Stomach (tissue), 9 donors: ENCODE results near the gene DNAJA3. TPM values are rescaled to one million over a fixed set of nuclear protein-coding genes. Genes with fewer than 3 reads are reported as not detected.
A peak's percentile ranks its signal among the peaks of the same experiment; 100 is the strongest.

Source experiments
- DNase-seq, 2 donors: peaks; one replicate each; pipeline versions ENCODE4 v3.0.0 to v3.0.0-alpha.2; 2013 to 2019
- H3K27ac ChIP-seq, 5 donors: fragments of 200-600 bp in 4 of 5; sonication (generic) in 4 of 5; one replicate each; pipeline ENCODE4 v1.5.1; 2013 to 2019; ENCODE audit warnings: mild to moderate bottlenecking in 1 of 5, moderate library complexity in 1 of 5
- H3K27me3 ChIP-seq, 3 donors: fragments of 200-600 bp; sonication (generic); one replicate each; pipeline ENCODE4 v1.5.1; 2017 to 2019; ENCODE audit warnings: mixed run types in 1 of 3
- H3K36me3 ChIP-seq, 4 donors: fragments of 200-600 bp; sonication (generic); 1 replicate in 3 of 4; 2 replicates in 1 of 4; pipeline ENCODE4 v1.5.1; 2016 to 2019
- H3K4me1 ChIP-seq, 4 donors: fragments of 200-600 bp; sonication (generic); one replicate each; pipeline ENCODE4 v1.5.1; 2016 to 2019
- H3K4me3 ChIP-seq, 4 donors: fragments of 200-600 bp; sonication (generic) in 3 of 4; one replicate each; pipeline ENCODE4 v1.5.1; 2016 to 2019; ENCODE audit warnings: mild to moderate bottlenecking in 1 of 4
- H3K9me3 ChIP-seq, 4 donors: fragments of 200-600 bp; sonication (generic); one replicate each; pipeline ENCODE4 v1.5.1; 2016 to 2019
- CTCF ChIP-seq, 7 experiments: fragments of 450-650 bp in 4 of 7; fragments of 200-600 bp in 3 of 7; sonication (generic) in 3 of 7; IDR thresholded peaks; one replicate each; pipeline ENCODE4 v1.5.1; 2016 to 2019; ENCODE audit warnings: antibody characterized with exemption in 7 of 7, control low read depth in 2 of 7, mild to moderate bottlenecking in 1 of 7
- EP300 ChIP-seq: sonication (generic); formaldehyde crosslinking; IDR thresholded peaks from one replicate; pipeline ENCODE4 v1.6.1; 2017; ENCODE audit warnings: antibody characterized with exemption
- POLR2A ChIP-seq, 4 donors: fragments of 450-650 bp; IDR thresholded peaks; one replicate each; pipeline ENCODE4 v1.6.1; 2016; ENCODE audit warnings: antibody characterized with exemption in 4 of 4, control low read depth in 2 of 4, mild to moderate bottlenecking in 1 of 4, moderate library complexity in 1 of 4
- POLR2AphosphoS5 ChIP-seq, 3 donors: sonication (generic); formaldehyde crosslinking; IDR thresholded peaks; one replicate each; pipeline ENCODE4 v1.6.1; 2016; ENCODE audit warnings: antibody characterized with exemption in 3 of 3
- WGBS, 5 donors: extraction: QIAGEN DNeasy Blood & Tissue Kit in 3 of 5; methylation state at CpG; one replicate each; pipeline versions ENCODE4 v1.1.5 to v1.1.7; 2013 to 2018; 5-methylcytosine and 5-hydroxymethylcytosine counted together
- intact Hi-C: fragments of 100-400 bp; cut with DNase I; formaldehyde crosslinking; loops from one replicate; pipeline ENCODE4 v1.15.1; 2023; ENCODE audit warnings: low total_unique reads
- polyA plus RNA-seq, 3 donors: library from polyadenylated mRNA; stranded (reverse); fragments of 200-250 nt; gene quantifications; one replicate each; pipeline ENCODE4 v1.2.3, GENCODE V29; 2013
- total RNA-seq, 5 donors: library from RNA; depleted of rRNA; stranded (reverse); fragments of >200 nt; gene quantifications; one replicate each; pipeline versions ENCODE4 v1.1.0 to v1.2.3, GENCODE V29; 2014 to 2016
- donor health status: healthy with polysubstance abuse.
- donor health status: Bipolar disorder and iron deficiency.
- donor health status: healthy.

DNAJA3 gene
- total and polyA plus RNA-seq, 8 donors = 18.8 to 53.0 (median 29.2) TPM

- 76 to 90% (median 83%) methylated on average over 10 to 19 of the region's 19 CpGs for WGBS, 5 donors
- intact Hi-C loops = no loop called here
- peaks cover 10 to 94% (median 73%) of the 10 kb centered on the region in 4 donors for H3K36me3 ChIP-seq
- H3K27me3 ChIP-seq = no peaks in the 10 kb centered on the region
- TF ChIP-seq POLR2A (IDR thresholded peaks at IDR 0.05) (no peak), EP300 (no peak), POLR2AphosphoS5 (IDR thresholded peaks at IDR 0.05) (no peak), CTCF (IDR thresholded peaks at IDR 0.05) (no peak)
- H3K4me3 ChIP-seq = no peak overlapping the region
- peaks cover 16 to 46% (median 25%) of the 10 kb centered on the region in 4 donors for H3K4me1 ChIP-seq
- DNase-seq = no peak
- H3K27ac ChIP-seq = peak overlapping the region in 4 of 5 donors; percentile 6 to 55 (median 44)
- no peaks in the 10 kb centered on the region for H3K9me3 ChIP-seq
Observed at GRCh38 chr16:4388271-4389021, 37.2 kb upstream of the DNAJA3 start.

GRCh38 chr16:4389051-4389955, 36.4 kb upstream of the DNAJA3 start:
- Histone ChIP-seq H3K27ac (peak overlapping the region in 4 of 5 donors; percentile 6 to 55 (median 44)), H3K4me1 (peaks cover 20 to 51% (median 27%) of the 10 kb centered on the region in 4 donors), H3K9me3 (no peaks in the 10 kb centered on the region), H3K4me3 (no peak overlapping the region), H3K27me3 (no peaks in the 10 kb centered on the region), H3K36me3 (peaks cover 6 to 94% (median 67%) of the 10 kb centered on the region in 4 donors)
- no peak for DNase-seq
- TF ChIP-seq POLR2AphosphoS5 (IDR thresholded peaks at IDR 0.05) = no peak
- no peak for TF ChIP-seq CTCF (IDR thresholded peaks at IDR 0.05)
- no peak for TF ChIP-seq POLR2A (IDR thresholded peaks at IDR 0.05)
- TF ChIP-seq EP300 = no peak
- WGBS, 5 donors = 65 to 82% (median 70%) methylated on average over 16 to 27 of the region's 27 CpGs
- intact Hi-C loops = no loop called here

- intact Hi-C loops = no loop called here
Observed at GRCh38 chr16:4390266-4391260, 35.1 kb upstream of the DNAJA3 start.

More at GRCh38 chr16:4390266-4391260, 35.1 kb upstream of the DNAJA3 start:
- Histone ChIP-seq H3K4me3 (no peak overlapping the region), H3K9me3 (no peaks in the 10 kb centered on the region), H3K4me1 (peaks cover 20 to 51% (median 27%) of the 10 kb centered on the region in 4 donors), H3K27ac (no peak overlapping the region), H3K36me3 (peaks cover 16 to 94% (median 67%) of the 10 kb centered on the region in 4 donors), H3K27me3 (no peaks in the 10 kb centered on the region)
- TF ChIP-seq CTCF (IDR thresholded peaks at IDR 0.05) (no peak), EP300 (no peak), POLR2AphosphoS5 (IDR thresholded peaks at IDR 0.05) (no peak), POLR2A (IDR thresholded peaks at IDR 0.05) (no peak)
- no peak for DNase-seq
- WGBS, 5 donors = 87 to 91% (median 91%) methylated on average over 18 of the region's 18 CpGs
